Choroid plexus epithelial cell (primary cell): Measurements from ENCODE around the gene MMD.
A peak's percentile ranks its signal among the peaks of the same experiment; 100 is the strongest.
"Not testable (repeated sequence)": the region's sequence is repeated elsewhere in the genome, so short reads cannot be mapped to it uniquely, and the experiment has no call there.

ENCODE experiments used
- DNase-seq: peaks from one replicate; pipeline ENCODE4 v3.0.0-alpha.2; 2010; ENCODE audit warnings: low read depth
- H3K4me3 ChIP-seq: 2 replicates; pipeline ENCODE4 v1.5.1; 2011; ENCODE audit warnings: low read depth, mild to moderate bottlenecking, control low read depth, low read length, moderate library complexity
- TF ChIP-seq, protein P1 (sequence below): conservative IDR thresholded peaks from 2 replicates; pipeline ENCODE4 v1.5.1; 2011; ENCODE audit warnings: low read depth, mild to moderate bottlenecking, control low read depth, inconsistent platforms, low read length, moderate library complexity

MMD gene, protein sequence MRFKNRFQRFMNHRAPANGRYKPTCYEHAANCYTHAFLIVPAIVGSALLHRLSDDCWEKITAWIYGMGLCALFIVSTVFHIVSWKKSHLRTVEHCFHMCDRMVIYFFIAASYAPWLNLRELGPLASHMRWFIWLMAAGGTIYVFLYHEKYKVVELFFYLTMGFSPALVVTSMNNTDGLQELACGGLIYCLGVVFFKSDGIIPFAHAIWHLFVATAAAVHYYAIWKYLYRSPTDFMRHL

DNA sequence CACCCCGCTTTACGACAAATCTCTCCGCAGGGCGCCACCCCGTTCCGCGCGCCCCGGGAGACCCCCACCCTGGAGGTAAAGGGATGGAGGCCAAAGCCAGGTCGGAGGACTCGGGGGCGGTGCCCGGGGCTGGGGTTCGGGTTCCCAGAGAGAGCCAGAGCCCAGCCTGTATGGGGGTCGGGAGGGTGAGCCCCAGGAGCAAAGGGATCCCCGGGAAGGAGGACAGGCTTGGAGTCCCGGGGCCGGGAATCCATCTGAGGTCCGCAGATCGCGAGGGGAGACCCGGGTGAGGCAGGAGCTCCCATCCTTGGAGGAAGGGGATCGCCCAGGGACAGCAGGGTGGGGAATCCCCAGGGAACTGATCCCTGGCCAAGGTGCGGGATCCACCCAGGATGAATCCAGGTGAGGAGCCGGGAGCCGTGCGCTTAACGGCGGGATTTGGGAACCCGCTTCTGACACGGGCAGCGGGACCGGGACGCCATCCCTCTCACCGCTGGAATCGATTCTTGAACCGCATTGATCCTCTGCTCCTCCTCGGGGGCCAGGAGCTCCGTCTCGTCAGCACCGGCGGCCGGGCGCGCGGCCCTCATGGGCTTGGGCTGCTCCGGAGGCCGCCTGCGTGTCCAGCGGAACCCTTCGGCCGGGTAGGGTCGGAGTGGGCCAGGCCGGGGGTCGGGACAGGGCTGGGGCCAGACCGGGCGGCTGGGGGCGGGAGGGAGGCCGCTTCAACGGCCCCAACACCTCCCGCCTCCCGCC, at the start of gene MMD:
TSS of gene MMD (minus strand) at position 657 of the 756 bp plus-strand sequence. CDS start at position 517, 140 bp downstream.
- no peak for DNase-seq
- TF ChIP-seq, protein P1, sequence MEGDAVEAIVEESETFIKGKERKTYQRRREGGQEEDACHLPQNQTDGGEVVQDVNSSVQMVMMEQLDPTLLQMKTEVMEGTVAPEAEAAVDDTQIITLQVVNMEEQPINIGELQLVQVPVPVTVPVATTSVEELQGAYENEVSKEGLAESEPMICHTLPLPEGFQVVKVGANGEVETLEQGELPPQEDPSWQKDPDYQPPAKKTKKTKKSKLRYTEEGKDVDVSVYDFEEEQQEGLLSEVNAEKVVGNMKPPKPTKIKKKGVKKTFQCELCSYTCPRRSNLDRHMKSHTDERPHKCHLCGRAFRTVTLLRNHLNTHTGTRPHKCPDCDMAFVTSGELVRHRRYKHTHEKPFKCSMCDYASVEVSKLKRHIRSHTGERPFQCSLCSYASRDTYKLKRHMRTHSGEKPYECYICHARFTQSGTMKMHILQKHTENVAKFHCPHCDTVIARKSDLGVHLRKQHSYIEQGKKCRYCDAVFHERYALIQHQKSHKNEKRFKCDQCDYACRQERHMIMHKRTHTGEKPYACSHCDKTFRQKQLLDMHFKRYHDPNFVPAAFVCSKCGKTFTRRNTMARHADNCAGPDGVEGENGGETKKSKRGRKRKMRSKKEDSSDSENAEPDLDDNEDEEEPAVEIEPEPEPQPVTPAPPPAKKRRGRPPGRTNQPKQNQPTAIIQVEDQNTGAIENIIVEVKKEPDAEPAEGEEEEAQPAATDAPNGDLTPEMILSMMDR: no peak
- H3K4me3 ChIP-seq: peak within 1 kb of the TSS; percentile 90

DNA sequence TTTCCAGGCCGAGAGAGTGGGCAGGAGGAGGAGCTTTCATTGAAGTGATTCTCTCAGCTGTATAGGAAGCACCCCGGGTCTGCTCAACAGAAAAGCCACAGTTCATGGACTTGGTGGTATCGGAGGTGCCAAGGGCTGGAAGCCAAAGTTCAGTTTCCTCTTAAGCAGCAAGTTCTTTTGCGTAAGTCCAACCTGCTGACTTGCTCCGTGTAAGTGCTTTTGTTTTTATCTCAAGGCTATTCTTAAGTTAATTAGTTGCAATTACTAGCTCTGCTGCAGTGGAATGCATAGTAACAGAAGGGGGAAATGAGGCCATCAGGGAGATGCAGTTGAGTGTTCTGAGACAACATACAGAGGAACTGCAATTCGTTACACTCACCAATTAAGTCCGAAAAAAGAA, 45.0 kb upstream of the MMD start:
- H3K4me3 ChIP-seq: no peak overlapping the region
- TF ChIP-seq, protein P1: no peak
- no peak for DNase-seq

DNA sequence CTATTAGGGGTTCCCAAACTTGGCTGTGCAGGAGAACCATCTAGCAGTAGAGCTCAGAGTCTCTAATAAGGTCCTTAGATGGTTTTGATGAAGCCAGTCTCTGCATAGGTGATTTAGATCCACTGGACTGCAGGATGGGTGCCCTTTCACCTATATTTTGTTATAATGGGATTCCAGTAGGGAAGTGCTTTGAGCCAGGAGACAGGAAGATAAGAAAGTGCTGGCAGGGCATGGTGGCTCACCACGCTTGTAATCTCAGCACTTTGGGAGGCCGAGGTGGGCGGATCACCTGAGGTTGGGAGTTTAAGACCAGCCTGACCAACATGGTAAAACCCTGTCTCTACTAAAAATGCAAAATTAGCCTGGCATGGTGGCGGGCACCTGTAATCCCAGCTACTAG, 44.1 kb upstream of the MMD start:
- DNase-seq, H3K4me3 ChIP-seq: not testable (repeated sequence)

DNA sequence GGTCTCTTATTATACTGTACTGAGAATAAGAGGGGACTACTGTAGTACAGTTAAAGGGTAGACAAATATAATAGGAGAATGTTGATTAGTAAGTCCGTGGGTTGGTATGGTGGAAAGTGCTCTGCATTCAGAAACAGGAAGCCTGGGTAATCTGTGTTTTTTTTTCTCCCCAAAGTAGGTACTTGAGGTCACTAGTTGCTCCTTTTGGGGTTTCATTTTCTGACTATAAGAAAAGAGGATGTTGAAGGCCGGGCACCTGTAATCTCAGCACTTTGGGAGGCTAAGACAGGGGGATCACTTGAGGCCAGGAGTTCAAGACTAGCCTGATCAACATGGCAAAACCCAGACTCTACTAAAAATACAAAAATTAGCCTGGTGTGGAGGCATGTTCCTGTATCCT, 42.0 kb upstream of the MMD start:
- DNase-seq: no peak
- no peak overlapping the region for H3K4me3 ChIP-seq
- TF ChIP-seq, protein P1: no peak

DNA sequence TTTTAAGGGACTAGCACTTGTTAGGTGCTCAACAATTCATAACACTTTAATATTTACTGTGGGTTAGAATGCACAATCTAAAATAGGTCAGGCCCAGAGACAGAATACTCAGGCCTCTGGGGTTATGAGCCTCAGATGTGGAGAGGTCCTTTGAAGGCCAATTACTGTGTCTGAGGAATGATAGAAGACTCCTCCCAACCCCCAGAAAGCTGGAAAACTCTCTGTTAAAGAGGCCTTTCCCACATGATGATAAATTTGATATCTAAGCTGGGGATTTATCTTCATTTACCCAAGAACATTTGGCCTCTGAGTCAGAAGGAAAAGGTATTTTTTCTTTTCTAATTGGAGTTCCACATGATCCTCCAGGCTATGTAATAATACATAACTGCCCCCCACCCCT, 41.1 kb upstream of the MMD start:
- no peak for DNase-seq

DNA sequence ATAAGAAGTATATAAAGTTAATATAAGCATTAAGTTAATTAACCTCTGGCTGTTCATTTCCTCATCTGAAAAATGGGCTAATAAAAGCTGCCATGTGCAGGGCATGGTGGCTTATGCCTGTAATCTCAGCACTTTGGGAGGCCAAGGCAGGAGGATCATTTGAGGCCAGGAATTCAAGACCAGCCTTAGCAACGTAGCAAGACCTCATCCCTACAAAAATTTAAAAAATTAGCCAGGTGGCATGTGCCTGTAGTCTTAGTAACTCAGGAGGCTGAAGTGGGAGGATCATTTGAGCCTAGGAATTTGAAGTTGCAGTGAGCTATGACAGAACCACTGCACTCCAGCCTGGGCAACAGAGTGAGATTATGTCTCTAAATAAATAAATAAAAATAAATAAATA, 40.6 kb upstream of the MMD start:
- H3K4me3 ChIP-seq: no peak overlapping the region
- TF ChIP-seq, protein P1: no peak
- no peak for DNase-seq

More for the DNA sequence above, 41.1 kb upstream of the MMD start:
- TF ChIP-seq, protein P1: no peak
- no peak overlapping the region for H3K4me3 ChIP-seq

DNA sequence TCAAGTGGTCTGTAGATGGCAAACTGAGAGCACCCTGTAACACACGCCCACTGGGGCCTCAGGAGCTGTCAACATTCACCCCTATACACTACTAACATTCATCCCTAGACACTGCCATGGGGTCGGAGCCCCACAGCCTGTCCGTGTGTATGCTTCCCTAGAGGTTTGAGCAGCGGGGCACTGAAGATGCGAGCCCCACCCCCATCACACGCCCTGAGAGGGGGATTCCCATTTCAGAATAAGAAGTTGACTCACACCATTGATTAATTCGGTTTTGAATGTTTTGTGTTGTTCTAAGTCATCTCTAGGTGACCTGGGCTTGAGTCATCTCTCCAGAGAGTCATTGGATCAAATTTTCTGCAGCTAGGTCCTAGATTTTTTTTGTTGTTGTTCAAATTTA, 37.3 kb upstream of the MMD start:
- peak; percentile 65 for DNase-seq
- H3K4me3 ChIP-seq: no peak overlapping the region

More for the DNA sequence above, 37.3 kb upstream of the MMD start:
- TF ChIP-seq, protein P1: no peak
